Neural progenitor cell (in vitro differentiated cells): Measurements from ENCODE around the gene MYO1D. TPM values are rescaled to one million over a fixed set of nuclear protein-coding genes. Genes with fewer than 3 reads are reported as not detected.

Experiments used
- DNase-seq: peaks from one replicate; pipeline ENCODE4 v3.0.0-alpha.2; 2016; ENCODE audit warnings: low spot score
- H2AFZ ChIP-seq: fragments of 200-600 bp; sonication (generic); replicated peaks from 2 replicates; pipeline ENCODE4 v1.6.1; 2016; ENCODE audit warnings: antibody characterized with exemption
- H3F3A ChIP-seq: fragments of 200-600 bp; sonication (generic); 2 replicates; pipeline ENCODE4 v1.6.1; 2016; ENCODE audit warnings: antibody characterized with exemption, low read depth
- H3K27ac ChIP-seq: fragments of 200-600 bp; sonication (generic); 2 replicates; pipeline ENCODE4 v1.5.1; 2016; ENCODE audit warnings: mild to moderate bottlenecking
- H3K27me3 ChIP-seq: fragments of 200-600 bp; sonication (generic); 2 replicates; pipeline ENCODE4 v1.6.1; 2016; ENCODE audit warnings: mild to moderate bottlenecking, moderate library complexity
- H3K36me3 ChIP-seq: fragments of 200-600 bp; sonication (generic); 2 replicates; pipeline ENCODE4 v1.5.1; 2016
- H3K4me1 ChIP-seq: fragments of 200-600 bp; sonication (generic); 2 replicates; pipeline ENCODE4 v1.6.1; 2016; ENCODE audit warnings: mixed run types
- H3K4me2 ChIP-seq: fragments of 200-600 bp; sonication (generic); 2 replicates; pipeline ENCODE4 v1.6.1; 2016
- H3K4me3 ChIP-seq: fragments of 200-600 bp; sonication (generic); 2 replicates; pipeline ENCODE4 v1.5.1; 2016
- H3K79me2 ChIP-seq: fragments of 200-600 bp; sonication (generic); 2 replicates; pipeline ENCODE4 v1.6.1; 2016; ENCODE audit warnings: low read depth
- H3K9ac ChIP-seq: fragments of 200-600 bp; sonication (generic); 2 replicates; pipeline ENCODE4 v1.6.1; 2016
- H3K9me3 ChIP-seq: fragments of 200-600 bp; sonication (generic); 2 replicates; pipeline ENCODE4 v1.5.1; 2016; ENCODE audit warnings: low read depth
- H4K20me1 ChIP-seq: fragments of 200-600 bp; sonication (generic); 2 replicates; pipeline ENCODE4 v1.6.1; 2016; ENCODE audit warnings: low read depth
- H3K27ac Mint-ChIP-seq: 3 replicates; pipeline ENCODE4 v1.8.0; 2021; ENCODE audit warnings: mixed read lengths
- H3K27me3 Mint-ChIP-seq: 2 replicates; pipeline ENCODE4 v1.8.0; 2022; ENCODE audit warnings: low read depth, mild to moderate bottlenecking, inconsistent platforms, moderate library complexity, mixed read lengths; ENCODE audit not compliant: insufficient read depth
- H3K36me3 Mint-ChIP-seq: 3 replicates; pipeline ENCODE4 v1.8.0; 2021; ENCODE audit warnings: mixed read lengths
- H3K4me1 Mint-ChIP-seq: 3 replicates; pipeline ENCODE4 v1.8.0; 2021; ENCODE audit warnings: mixed read lengths
- H3K4me3 Mint-ChIP-seq: 3 replicates; pipeline ENCODE4 v1.8.0; 2021; ENCODE audit warnings: mild to moderate bottlenecking, moderate library complexity, mixed read lengths
- H3K9me3 Mint-ChIP-seq: 3 replicates; pipeline ENCODE4 v1.8.0; 2020; ENCODE audit warnings: mixed read lengths
- EZH2 ChIP-seq: fragments of 200-600 bp; sonication (generic); IDR thresholded peaks from 2 replicates; pipeline ENCODE4 v1.6.1; 2017; ENCODE audit warnings: antibody characterized with exemption, mild to moderate bottlenecking, moderate library complexity
- EZH2phosphoT487 ChIP-seq: fragments of 200-600 bp; sonication (generic); IDR thresholded peaks from 2 replicates; pipeline ENCODE4 v1.6.1; 2017; ENCODE audit warnings: antibody characterized with exemption
- total RNA-seq: library from RNA; depleted of rRNA; stranded (reverse); fragments of >200 nt; gene quantifications from 2 replicates; pipeline ENCODE4 v1.2.3, GENCODE V29; 2015; ENCODE audit warnings: low replicate concordance
- TF ChIP-seq, protein P1 (sequence below): fragments of 200-600 bp; sonication (generic); IDR thresholded peaks from 2 replicates; pipeline ENCODE4 v1.5.1; 2017; ENCODE audit warnings: antibody characterized with exemption, mild to moderate bottlenecking

MYO1D gene
- total RNA-seq, 1 donor from 2014 or later = 6.2 TPM

GRCh38 chr17:32634167-32634566, 242.8 kb downstream of the MYO1D start:
- H3K9me3 Mint-ChIP-seq = no peaks in the 10 kb centered on the region
- Histone ChIP-seq H3K4me2 (no peak overlapping the region), H2AFZ (no peak overlapping the region), H3K9me3 (no peaks in the 10 kb centered on the region), H3K4me3 (no peak overlapping the region), H3F3A (no peaks in the 10 kb centered on the region), H3K9ac (no peak overlapping the region), H3K36me3 (no peaks in the 10 kb centered on the region), H3K27ac (no peak overlapping the region), H3K27me3 (no peaks in the 10 kb centered on the region), H4K20me1 (no peaks in the 10 kb centered on the region), H3K4me1 (no peaks in the 10 kb centered on the region), H3K79me2 (no peaks in the 10 kb centered on the region)
- H3K4me1 Mint-ChIP-seq = no peaks in the 10 kb centered on the region
- H3K27me3 Mint-ChIP-seq = no peaks in the 10 kb centered on the region
- no peaks in the 10 kb centered on the region for H3K36me3 Mint-ChIP-seq
- no peak for DNase-seq
- TF ChIP-seq, protein P1, sequence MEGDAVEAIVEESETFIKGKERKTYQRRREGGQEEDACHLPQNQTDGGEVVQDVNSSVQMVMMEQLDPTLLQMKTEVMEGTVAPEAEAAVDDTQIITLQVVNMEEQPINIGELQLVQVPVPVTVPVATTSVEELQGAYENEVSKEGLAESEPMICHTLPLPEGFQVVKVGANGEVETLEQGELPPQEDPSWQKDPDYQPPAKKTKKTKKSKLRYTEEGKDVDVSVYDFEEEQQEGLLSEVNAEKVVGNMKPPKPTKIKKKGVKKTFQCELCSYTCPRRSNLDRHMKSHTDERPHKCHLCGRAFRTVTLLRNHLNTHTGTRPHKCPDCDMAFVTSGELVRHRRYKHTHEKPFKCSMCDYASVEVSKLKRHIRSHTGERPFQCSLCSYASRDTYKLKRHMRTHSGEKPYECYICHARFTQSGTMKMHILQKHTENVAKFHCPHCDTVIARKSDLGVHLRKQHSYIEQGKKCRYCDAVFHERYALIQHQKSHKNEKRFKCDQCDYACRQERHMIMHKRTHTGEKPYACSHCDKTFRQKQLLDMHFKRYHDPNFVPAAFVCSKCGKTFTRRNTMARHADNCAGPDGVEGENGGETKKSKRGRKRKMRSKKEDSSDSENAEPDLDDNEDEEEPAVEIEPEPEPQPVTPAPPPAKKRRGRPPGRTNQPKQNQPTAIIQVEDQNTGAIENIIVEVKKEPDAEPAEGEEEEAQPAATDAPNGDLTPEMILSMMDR = no peak
- TF ChIP-seq EZH2phosphoT487 (no peak), EZH2 (no peak)
- H3K27ac Mint-ChIP-seq = no peak overlapping the region
- H3K4me3 Mint-ChIP-seq = no peak overlapping the region

GRCh38 chr17:32631341-32632096, 245.4 kb downstream of the MYO1D start:
- no peaks in the 10 kb centered on the region for H4K20me1 ChIP-seq
- no peak overlapping the region for H2AFZ ChIP-seq
- no peaks in the 10 kb centered on the region for H3K36me3 ChIP-seq
- Mint-ChIP-seq H3K4me3 (no peak overlapping the region), H3K36me3 (no peaks in the 10 kb centered on the region), H3K9me3 (no peaks in the 10 kb centered on the region), H3K4me1 (peaks cover 8% of the 10 kb centered on the region), H3K27me3 (no peaks in the 10 kb centered on the region), H3K27ac (no peak overlapping the region)
- H3K27me3 ChIP-seq = no peaks in the 10 kb centered on the region
- H3K79me2 ChIP-seq = no peaks in the 10 kb centered on the region
- H3K9ac ChIP-seq = no peak overlapping the region
- no peak overlapping the region for H3K27ac ChIP-seq
- peaks cover 12% of the 10 kb centered on the region for H3K4me1 ChIP-seq
- H3K4me2 ChIP-seq = no peak overlapping the region
- TF ChIP-seq EZH2 = no peak
- TF ChIP-seq, protein P1 = no peak
- TF ChIP-seq EZH2phosphoT487 = no peak
- H3K9me3 ChIP-seq = no peaks in the 10 kb centered on the region
- no peak for DNase-seq
- no peak overlapping the region for H3K4me3 ChIP-seq
- peaks cover 11% of the 10 kb centered on the region for H3F3A ChIP-seq

DNA sequence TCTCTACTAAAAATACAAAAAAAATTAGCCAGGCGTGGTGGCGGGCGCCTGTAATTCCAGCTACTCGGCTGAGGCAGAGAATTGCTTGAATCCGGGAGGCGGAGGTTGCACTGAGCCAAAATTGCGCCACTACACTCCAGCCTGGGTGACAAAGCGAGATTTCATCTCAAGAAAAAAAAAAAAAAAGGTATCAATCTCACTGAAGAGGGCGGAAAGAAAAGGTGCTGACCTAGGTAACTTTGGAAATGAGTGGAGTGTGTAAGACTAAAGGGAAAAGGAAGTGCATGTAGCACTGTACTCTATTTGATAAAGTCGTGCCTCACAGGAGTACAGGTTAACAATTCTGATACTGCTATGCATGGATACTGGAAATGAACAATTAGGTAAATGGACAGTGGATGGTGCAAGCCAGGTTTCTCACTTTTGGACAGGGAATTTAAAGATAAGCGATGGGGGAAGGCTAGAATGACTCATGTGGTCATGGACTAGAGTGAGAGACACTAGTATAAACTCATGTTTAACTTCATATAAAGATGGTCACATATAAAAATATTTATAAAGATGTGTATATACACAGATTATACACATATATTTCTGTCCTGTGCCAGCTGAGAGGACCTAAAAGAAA, 247.2 kb downstream of the MYO1D start:
- Histone ChIP-seq H4K20me1 (no peaks in the 10 kb centered on the region), H3K79me2 (no peaks in the 10 kb centered on the region), H3K27ac (no peak overlapping the region), H3K9me3 (no peaks in the 10 kb centered on the region), H3K4me2 (no peak overlapping the region), H3K4me1 (peaks cover 15% of the 10 kb centered on the region), H3K4me3 (no peak overlapping the region), H3F3A (peaks cover 13% of the 10 kb centered on the region), H3K36me3 (no peaks in the 10 kb centered on the region), H3K9ac (no peak overlapping the region), H2AFZ (no peak overlapping the region), H3K27me3 (no peaks in the 10 kb centered on the region)
- Mint-ChIP-seq H3K4me1 (peaks cover 12% of the 10 kb centered on the region), H3K27ac (no peak overlapping the region), H3K9me3 (no peaks in the 10 kb centered on the region), H3K4me3 (no peak overlapping the region), H3K27me3 (no peaks in the 10 kb centered on the region), H3K36me3 (no peaks in the 10 kb centered on the region)
- no peak for DNase-seq
- TF ChIP-seq, protein P1 = no peak
- TF ChIP-seq EZH2 = no peak
